Astrocyte of the cerebellum (primary cell): ENCODE data around the gene STMN3.

Experiments used
- DNase-seq: peaks from one replicate; pipeline ENCODE4 v3.0.0-alpha.2; 2011; ENCODE audit warnings: low read depth
- H3K4me3 ChIP-seq: 2 replicates; pipeline ENCODE4 v1.5.1; 2011; ENCODE audit warnings: mild to moderate bottlenecking, low read depth, low read length, moderate library complexity
- in situ Hi-C: cut with HindIII; loops from 2 replicates; pipeline ENCODE4 v1.10.0; 2017; ENCODE audit warnings: low sequenced_read_pairs
- TF ChIP-seq, protein P1 (sequence below): IDR thresholded peaks from 2 replicates; pipeline ENCODE4 v1.5.1; 2012; ENCODE audit warnings: low read length, low read depth, moderate library complexity, mild to moderate bottlenecking; ENCODE audit errors: missing control alignments

The STMN3 gene

DNA sequence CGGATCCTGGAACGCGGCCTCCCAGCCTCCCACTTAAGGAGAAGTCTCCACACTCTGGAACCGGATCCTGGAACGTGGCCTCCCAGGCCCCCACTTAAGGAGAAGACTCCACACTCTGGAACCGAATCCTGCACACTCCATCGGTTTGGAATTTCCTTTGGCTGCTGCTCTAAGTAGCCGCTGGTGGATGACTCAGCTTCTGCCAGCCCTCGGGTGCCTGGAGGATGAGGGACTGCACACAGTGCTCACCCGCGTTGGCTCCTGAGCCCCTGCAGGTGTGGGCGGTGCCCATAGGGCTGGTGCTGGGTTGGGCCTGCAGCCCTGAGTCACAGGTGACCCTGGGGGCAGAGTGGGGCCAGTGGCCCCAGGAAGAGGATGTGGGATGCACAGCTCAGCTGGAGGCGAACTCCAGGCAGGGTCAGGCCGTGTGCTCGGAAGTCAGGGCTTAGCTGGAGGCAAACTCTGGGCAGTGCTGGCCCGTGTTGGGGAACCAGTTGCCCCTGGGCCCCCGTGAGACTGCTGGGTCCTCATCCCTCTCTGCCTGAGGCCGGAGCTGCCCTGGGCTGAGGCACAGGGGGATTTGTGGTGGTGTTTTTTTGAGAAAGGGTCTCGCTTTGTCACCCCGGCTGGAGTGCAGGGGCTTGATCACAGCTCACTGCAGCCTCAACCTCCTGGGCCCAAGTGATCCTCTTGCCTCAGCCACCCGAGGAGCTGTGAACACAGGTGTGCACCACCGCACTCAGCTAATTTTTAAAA lies 29.3 kb upstream of the STMN3 start:
- DNase-seq, result peak; percentile 83
- in situ Hi-C loops, result no loop called here
- H3K4me3 ChIP-seq, result no peak overlapping the region
- TF ChIP-seq, protein P1, sequence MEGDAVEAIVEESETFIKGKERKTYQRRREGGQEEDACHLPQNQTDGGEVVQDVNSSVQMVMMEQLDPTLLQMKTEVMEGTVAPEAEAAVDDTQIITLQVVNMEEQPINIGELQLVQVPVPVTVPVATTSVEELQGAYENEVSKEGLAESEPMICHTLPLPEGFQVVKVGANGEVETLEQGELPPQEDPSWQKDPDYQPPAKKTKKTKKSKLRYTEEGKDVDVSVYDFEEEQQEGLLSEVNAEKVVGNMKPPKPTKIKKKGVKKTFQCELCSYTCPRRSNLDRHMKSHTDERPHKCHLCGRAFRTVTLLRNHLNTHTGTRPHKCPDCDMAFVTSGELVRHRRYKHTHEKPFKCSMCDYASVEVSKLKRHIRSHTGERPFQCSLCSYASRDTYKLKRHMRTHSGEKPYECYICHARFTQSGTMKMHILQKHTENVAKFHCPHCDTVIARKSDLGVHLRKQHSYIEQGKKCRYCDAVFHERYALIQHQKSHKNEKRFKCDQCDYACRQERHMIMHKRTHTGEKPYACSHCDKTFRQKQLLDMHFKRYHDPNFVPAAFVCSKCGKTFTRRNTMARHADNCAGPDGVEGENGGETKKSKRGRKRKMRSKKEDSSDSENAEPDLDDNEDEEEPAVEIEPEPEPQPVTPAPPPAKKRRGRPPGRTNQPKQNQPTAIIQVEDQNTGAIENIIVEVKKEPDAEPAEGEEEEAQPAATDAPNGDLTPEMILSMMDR, result no peak

GRCh38 chr20:63681609-63682142 lies 28.5 kb upstream of the STMN3 start:
- no peak for DNase-seq
- TF ChIP-seq, protein P1, result no peak
- H3K4me3 ChIP-seq, result no peak overlapping the region
- in situ Hi-C loops, result no loop called here

GRCh38 chr20:63680857-63681608 lies 27.8 kb upstream of the STMN3 start:
- TF ChIP-seq, protein P1, result no peak
- in situ Hi-C loops, result no loop called here
- H3K4me3 ChIP-seq, result no peak overlapping the region
- no peak for DNase-seq

DNA sequence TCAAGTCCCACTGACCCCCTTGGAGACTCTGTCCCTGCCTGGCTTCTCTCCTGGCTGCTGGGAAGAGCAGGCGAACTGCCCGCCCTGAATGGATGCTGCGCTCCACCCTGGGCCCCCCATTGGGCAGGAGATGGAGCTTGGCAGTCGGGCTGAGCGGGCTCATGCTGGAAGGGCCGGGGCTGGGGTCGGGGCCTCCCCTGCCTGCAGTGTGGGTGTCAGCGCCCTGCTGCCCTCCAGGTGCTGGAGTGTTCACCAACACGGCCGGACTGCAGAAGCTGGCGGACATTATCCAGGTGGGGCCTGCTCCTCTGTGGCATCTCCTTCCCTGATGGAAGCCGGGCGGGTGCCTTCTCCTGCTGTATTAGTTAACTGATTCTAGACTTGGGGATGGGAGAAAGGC lies 27.2 kb upstream of the STMN3 start:
- TF ChIP-seq, protein P1, result no peak
- H3K4me3 ChIP-seq, result no peak overlapping the region
- no peak for DNase-seq
- in situ Hi-C loops, result no loop called here

- in situ Hi-C loops, result no loop called here
- TF ChIP-seq, protein P1, result no peak
- no peak overlapping the region for H3K4me3 ChIP-seq
- DNase-seq, result no peak
These were observed 26.6 kb upstream of the STMN3 start for GRCh38 chr20:63679799-63680305.

DNA sequence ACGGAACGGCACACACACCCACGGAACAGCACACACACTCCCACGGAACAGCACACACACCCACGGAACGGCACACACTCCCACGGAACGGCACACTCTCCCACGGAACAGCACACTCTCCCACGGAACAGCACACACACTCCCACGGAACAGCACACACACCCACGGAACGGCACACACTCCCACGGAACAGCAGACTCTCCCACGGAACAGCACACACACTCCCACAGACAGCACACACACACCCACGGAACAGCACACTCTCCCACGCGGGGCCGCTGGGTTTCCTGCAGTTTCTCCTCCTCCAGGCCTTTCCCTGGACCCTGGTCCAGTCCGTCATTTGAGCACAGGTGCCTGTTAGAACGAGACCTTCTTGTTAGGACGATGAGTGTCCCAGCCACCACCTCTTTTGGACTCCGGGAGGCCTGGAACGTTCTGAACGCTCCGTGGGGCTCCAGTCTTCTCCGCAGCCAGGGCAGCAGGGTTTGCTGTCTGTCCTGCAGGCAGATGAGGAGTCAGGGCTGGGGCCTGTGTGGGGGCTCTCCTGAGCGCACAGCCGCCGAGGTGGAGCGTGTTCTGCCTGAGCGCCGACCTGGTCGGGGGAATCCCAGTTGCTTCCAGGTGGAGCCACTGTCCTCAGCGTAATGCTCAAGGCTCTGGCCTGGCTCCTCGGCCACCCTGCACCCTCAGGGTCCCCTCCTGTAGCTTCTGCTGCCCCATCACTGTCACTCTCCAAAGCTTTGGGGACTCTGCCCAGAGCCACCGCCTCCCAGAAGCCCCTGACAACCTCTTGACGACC lies 25.6 kb upstream of the STMN3 start:
- TF ChIP-seq, protein P1, result no peak
- DNase-seq, result no peak
- H3K4me3 ChIP-seq, result no peak overlapping the region
- in situ Hi-C loops, result no loop called here
